BJ (cell line): ENCODE results near the gene ANXA11. TPM values are rescaled to one million over a fixed set of nuclear protein-coding genes. Genes with fewer than 3 reads are reported as not detected.

ENCODE experiments used
- CTCF ChIA-PET: fragments of 350-600 bp; formaldehyde crosslinking; extraction: SDS; loops from one replicate; lab custom pipeline; 2021; ENCODE audit warnings: antibody characterized with exemption, inconsistent platforms; lab: Yijun Ruan, JAX
- POLR2A ChIA-PET: fragments of 300-600 bp; sonication (Branson Sonifier 250); formaldehyde crosslinking; extraction: SDS; loops from one replicate; lab custom pipeline; 2021; ENCODE audit warnings: antibody characterized with exemption; lab: Charles Lee
- DNase-seq: peaks from one replicate; pipeline ENCODE4 v3.0.0-alpha.2; 2011; ENCODE audit warnings: low read depth
- H3K27me3 ChIP-seq: 2 replicates; pipeline ENCODE4 v1.6.0; 2011; ENCODE audit warnings: low read length; ENCODE audit not compliant: control insufficient read depth, insufficient read depth
- H3K36me3 ChIP-seq: 2 replicates; pipeline ENCODE4 v1.5.1; 2011; ENCODE audit warnings: low read length; ENCODE audit not compliant: control insufficient read depth, insufficient read depth
- H3K4me3 ChIP-seq: 2 replicates; pipeline ENCODE4 v1.5.1; 2011; ENCODE audit warnings: low read depth, mild to moderate bottlenecking, control low read depth, low read length
- polyA plus RNA-seq: library from polyadenylated mRNA; depleted of rRNA; stranded (reverse); fragments of >200 nt; gene quantifications from 2 replicates; pipeline ENCODE4 v1.2.3, GENCODE V29; 2011
- TF ChIP-seq, protein P1 (sequence below): IDR thresholded peaks from 2 replicates; pipeline ENCODE4 v1.5.1; 2011; ENCODE audit warnings: low read depth, mild to moderate bottlenecking, control low read depth, inconsistent platforms, low read length, moderate library complexity; ENCODE audit not compliant: insufficient read depth

Gene ANXA11
- polyA plus RNA-seq, 1 experiment, result 239 TPM

- CTCF ChIA-PET, result no interaction called here
- Histone ChIP-seq H3K4me3 (no peak overlapping the region), H3K36me3 (no peaks in the 10 kb centered on the region), H3K27me3 (no peaks in the 10 kb centered on the region)
- no peak for DNase-seq
- POLR2A ChIA-PET, result no interaction called here
- TF ChIP-seq, protein P1, sequence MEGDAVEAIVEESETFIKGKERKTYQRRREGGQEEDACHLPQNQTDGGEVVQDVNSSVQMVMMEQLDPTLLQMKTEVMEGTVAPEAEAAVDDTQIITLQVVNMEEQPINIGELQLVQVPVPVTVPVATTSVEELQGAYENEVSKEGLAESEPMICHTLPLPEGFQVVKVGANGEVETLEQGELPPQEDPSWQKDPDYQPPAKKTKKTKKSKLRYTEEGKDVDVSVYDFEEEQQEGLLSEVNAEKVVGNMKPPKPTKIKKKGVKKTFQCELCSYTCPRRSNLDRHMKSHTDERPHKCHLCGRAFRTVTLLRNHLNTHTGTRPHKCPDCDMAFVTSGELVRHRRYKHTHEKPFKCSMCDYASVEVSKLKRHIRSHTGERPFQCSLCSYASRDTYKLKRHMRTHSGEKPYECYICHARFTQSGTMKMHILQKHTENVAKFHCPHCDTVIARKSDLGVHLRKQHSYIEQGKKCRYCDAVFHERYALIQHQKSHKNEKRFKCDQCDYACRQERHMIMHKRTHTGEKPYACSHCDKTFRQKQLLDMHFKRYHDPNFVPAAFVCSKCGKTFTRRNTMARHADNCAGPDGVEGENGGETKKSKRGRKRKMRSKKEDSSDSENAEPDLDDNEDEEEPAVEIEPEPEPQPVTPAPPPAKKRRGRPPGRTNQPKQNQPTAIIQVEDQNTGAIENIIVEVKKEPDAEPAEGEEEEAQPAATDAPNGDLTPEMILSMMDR, result no peak
These were observed 6.4 kb upstream of the ANXA11 start for GRCh38 chr10:80211786-80212185.

GRCh38 chr10:80210259-80210658, 4.9 kb upstream of the ANXA11 start:
- ChIA-PET POLR2A (no interaction called here), CTCF (no interaction called here)
- H3K27me3 ChIP-seq, result no peaks in the 10 kb centered on the region
- no peak for DNase-seq
- no peaks in the 10 kb centered on the region for H3K36me3 ChIP-seq
- TF ChIP-seq, protein P1, result no peak
- H3K4me3 ChIP-seq, result no peak overlapping the region

DNA sequence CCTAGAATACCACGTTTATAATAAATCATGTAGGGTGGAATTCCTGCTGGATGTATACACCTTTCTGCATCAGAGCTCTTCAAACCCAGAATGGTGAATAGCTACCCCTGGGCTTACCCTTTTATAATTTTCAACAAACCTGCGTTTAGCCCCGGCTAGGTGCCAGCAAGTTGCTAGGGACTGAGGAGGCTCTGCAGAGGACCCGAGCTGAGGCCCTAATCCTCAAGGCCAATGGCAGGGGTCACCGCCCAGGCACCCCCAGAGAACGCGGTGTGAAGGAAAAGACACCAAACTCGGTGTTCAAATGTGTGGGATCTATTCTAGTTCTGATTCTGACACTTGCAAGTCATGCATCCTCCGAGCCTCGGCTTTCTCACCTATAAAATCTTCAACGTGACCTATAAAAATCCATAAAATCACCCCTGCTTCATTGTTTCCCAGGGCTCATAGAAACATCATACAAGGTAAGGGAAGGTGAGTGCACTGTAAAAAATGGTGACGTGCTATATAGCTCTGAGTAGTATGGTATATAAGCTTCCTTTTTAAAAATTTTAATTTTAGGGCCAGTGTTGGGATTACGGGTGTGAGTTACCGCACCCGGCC, 2.5 kb upstream of the ANXA11 start:
- Histone ChIP-seq H3K4me3 (peak overlapping the region; percentile 43), H3K36me3 (no peaks in the 10 kb centered on the region), H3K27me3 (no peaks in the 10 kb centered on the region)
- no peak for DNase-seq
- ChIA-PET POLR2A (no interaction called here), CTCF (interaction anchor here (0.6 to 2.4 kb wide), 5 partner anchors 15 to 842 kb away, joined by 3 to 7 read pairs (median 3); no protein-coding TSS in a partner anchor)
- TF ChIP-seq, protein P1, result no peak

DNA sequence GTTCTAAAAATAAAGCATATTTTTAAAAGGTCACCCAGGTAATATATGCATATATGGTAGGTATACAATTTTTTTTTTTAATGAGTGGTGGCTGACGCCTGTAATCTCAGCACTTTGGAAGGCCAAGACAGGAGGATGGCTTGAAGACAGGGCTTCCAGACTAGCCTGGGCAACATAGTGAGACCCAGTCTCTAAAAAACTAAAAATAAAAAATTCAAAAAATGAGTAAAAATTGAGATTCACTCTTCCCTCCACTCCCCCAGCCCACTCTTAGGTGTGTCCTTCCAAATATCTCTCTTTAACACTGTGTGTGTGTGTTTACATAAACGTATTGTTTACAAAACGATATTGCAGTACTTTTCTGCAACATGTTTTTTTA, 929 bp upstream of the ANXA11 start:
- DNase-seq, result no peak
- Histone ChIP-seq H3K4me3 (no peak overlapping the region), H3K36me3 (0 out of 2 replicates have a peak, but pooled peaks cover 1% of the 10 kb centered on the region), H3K27me3 (no peaks in the 10 kb centered on the region)
- POLR2A ChIA-PET, result no interaction called here
- TF ChIP-seq, protein P1, result no peak
- CTCF ChIA-PET, result interaction anchor here (2.4 kb wide), 1 partner anchor 62 kb away, joined by 7 read pairs; no protein-coding TSS in a partner anchor

DNA sequence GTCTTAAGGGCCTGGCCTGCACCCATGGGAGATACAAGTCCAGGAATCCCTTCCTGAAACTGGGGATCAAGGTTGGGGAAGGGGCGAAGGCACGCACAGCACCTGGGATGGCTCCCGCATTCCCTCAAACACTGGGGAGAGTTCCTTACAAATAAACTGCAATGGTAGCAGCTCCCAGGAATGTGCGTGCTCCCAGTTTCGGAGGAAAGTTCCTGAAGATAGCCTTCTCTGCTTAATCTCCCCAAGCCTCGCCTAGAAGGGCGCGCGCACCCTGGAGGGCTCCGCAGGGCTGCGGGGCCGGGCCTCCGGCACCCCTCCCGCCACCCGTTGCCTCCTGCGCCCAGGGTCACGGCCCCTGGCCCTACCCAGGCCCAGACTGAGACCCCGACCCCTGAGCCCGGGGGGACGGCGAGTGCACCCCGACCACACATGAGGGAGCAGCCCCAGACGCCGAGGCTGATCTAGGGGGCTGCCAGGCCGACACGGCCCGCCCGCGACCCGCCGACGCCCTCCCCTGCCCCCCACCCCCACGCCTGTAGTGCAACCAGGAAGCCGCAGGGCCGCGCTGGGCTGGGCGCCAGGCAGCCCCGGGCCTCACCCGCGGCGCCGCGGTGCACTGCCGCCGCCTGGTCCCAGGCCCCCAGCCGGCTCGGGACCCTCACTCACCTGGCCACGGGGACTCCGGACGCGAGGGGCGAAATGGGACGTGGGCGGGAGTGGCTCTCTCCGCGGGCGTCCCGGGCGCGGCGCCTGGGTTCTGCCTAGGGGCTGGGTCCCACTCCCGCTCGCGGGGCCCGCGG, 460 bp downstream of the ANXA11 start:
- peak overlapping the region; percentile 87 for H3K4me3 ChIP-seq
- no peak for DNase-seq
- H3K36me3 ChIP-seq, result 0 out of 2 replicates have a peak, but pooled peaks cover 1% of the 10 kb centered on the region
- ChIA-PET POLR2A (no interaction called here), CTCF (interaction anchor here (0.9 to 1.3 kb wide), 3 partner anchors 12 to 61 kb away, joined by 3 to 4 read pairs (median 3); no protein-coding TSS in a partner anchor)
- TF ChIP-seq, protein P1, result no peak
- H3K27me3 ChIP-seq, result no peaks in the 10 kb centered on the region
